NCI-H510A (cell line): Measurements from ENCODE around the gene RNU2-63P.
"Not testable (repeated sequence)": the region's sequence is repeated elsewhere in the genome, so short reads cannot be mapped to it uniquely, and the experiment has no call there.

Source experiments
- DNase-seq: peaks from one replicate; lab custom pipeline; 2025; lab: John Stamatoyannopoulos, UW

Gene RNU2-63P

GRCh38 chr2:87972385-87972784, 44.0 kb downstream of the RNU2-63P start:
- DNase-seq = not testable (repeated sequence)
